SK-N-MC (cell line): ENCODE measurements around the gene METRN.

Source experiments
- EZH2 ChIP-seq: fragments of 200-600 bp; sonication (generic); IDR thresholded peaks from one replicate; pipeline ENCODE4 v1.6.1; 2017; ENCODE audit warnings: antibody characterized with exemption
- POLR2AphosphoS5 ChIP-seq: IDR thresholded peaks from 2 replicates; pipeline ENCODE4 v1.6.1; 2012; ENCODE audit warnings: mild to moderate bottlenecking, low read depth, low read length, borderline replicate concordance

GRCh38 chr16:719815-720446 is 5.0 kb downstream of the METRN start:
- TF ChIP-seq POLR2AphosphoS5 (no peak), EZH2 (no peak)
